Limb (tissue), 2 donors: ENCODE measurements around the gene ANKRD33.
A peak's percentile ranks its signal among the peaks of the same experiment; 100 is the strongest.

Source experiments
- DNase-seq, 2 donors: peaks; one replicate each; pipeline ENCODE4 v3.0.0-alpha.2; 2016; ENCODE audit errors: extremely low spot score in 2 of 2

ANKRD33 gene

DNA sequence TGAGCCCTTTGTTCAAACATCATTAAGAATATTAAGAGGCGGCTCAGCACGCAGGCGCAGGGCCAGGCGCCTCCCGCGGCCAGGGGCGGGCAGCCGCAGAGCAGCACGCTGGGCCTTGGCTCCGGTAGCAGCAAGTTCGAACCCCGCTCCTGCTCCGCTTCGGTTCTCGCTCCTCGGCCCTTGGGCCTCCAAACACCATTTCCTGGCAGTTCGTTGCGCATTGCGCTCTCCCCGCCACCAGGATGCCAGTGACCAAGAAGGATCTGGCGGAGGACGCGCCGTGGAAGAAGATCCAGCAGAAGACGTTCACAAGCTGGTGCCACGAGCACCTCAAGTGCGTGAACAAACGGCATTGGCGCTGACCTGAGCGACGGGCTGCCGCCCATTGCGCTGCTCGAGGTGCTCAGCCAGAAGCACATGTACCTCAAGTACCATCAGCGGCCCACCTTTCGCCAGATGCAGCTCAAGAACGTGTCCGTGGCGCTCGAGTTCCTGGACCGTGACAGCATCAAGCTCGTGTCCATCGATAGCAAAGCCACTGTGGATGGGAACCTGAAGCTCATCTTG lies 12.5 kb downstream of the ANKRD33 start:
- DNase-seq: no peak

DNA sequence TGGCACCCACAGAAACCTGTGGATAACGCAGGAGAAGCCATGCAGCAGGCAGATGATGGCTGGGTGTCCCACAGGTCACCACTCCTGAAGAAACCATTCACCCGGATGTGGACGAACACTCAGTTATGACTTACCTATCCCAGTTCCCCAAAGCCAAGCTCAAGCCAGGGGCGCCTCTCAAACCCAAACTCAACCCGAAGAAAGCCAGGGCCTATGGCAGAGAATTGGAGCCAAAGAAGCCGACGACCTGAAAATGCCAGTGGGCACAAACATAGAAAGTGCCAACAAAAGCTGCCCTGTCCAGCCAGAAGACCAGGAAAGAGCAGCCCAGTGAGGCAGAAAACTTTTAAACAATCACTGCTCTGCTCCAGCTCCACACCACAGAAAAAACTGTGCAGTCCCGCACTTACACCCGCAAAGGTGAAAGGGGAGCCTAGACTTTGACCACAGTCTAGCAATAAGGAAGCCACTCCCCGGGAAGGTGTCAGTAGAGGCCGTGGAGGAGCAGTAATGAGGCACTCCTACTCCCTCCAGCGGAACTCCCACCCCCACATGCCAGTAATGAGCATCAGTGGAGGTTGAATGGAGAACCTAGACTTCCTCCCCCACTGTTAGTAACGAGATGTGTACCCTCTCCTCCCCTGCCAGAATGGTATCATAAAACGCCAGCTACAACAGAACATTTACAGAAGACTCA lies 13.4 kb downstream of the ANKRD33 start:
- DNase-seq: no peak

DNA sequence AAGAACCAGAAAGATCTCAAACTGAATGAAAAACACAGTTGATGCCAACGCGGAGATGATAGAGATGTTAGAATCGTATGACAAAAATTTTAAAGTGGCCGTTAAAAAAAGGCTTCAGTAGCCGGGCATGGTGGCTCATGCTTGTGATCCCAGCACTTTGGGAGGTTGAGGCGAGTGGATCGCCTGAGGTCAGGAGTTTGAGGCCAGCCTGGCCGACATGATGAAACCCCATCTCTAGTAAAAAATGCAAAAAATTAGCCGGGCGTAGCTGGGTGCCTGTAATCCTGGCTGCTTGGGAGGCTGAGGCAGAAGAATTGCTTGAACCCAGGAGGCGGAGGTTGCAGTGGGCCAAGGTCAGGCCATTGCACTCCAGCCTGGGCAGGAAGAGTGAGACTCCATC lies 14.0 kb downstream of the ANKRD33 start:
- no peak for DNase-seq

DNA sequence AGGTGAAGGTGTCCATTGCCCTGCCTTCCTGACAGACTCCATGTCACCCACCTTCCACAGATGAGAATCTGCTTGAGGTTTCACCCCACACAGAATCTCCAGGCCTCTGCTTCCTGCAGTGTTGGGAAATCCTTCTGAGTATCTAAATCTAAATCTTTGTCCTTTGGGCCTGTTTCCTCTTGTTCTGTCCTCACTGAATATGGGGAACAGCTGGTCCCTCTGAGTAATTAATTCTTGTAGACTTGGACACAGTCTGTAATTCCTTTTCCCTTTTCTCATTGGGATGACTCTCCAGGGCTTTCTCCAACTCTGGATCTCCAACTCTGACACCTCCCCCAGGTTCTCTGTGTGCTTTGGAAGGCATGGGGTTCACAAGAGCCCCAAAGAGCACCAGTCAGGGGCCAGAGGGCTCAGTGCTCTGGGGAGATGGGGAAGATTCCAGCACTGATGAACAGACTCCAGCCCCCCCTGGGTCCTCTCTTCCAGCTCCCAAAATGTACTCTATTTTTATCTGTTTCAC lies 17.1 kb downstream of the ANKRD33 start:
- no peak for DNase-seq

DNA sequence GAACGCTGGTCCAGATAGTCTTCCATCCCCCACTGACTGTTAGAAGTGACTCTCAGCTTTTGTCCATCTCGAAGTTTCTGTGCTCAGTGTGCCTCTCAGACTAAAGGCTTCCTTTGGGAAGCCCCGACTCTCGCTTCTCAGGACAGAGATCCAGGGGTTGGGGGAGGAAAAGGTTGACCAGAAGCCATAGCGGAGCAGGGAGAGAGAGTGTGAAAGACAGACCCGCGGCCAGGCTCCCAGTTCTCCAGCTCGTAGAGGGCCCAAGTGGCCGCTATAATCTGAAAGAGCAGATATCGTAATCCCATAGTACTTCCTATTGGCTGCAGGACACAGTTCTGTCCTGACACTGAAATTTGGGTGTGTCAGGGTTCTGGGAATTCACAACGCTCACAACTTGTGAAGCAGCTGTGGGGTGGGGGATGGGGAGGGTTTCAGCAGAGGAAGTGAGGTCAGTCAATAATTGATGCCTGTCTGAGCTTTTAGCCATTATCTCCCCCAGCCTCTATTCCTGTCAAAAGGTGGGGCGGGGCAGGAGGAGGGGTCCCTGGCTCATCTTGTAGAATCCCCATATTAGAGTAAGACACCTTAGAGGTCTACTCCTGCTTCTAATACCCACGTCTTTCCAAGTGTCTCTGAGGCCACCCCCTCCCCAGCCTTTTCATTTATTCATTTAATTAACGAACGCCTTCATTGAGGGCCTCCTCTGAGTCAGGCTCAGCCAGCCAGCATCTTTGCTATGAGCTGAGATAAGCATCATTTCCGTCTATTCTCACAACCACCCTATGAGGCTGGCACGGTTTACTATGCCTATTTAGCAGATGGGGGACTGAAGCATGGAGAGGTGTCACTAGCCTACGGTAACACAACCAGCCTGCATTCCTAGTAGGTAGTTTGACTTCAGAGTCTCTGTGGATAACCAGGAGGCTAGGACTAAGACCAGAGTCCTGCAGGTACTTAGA lies 17.8 kb downstream of the ANKRD33 start:
- peak in 1 of 2 donors; percentile 81 for DNase-seq

DNA sequence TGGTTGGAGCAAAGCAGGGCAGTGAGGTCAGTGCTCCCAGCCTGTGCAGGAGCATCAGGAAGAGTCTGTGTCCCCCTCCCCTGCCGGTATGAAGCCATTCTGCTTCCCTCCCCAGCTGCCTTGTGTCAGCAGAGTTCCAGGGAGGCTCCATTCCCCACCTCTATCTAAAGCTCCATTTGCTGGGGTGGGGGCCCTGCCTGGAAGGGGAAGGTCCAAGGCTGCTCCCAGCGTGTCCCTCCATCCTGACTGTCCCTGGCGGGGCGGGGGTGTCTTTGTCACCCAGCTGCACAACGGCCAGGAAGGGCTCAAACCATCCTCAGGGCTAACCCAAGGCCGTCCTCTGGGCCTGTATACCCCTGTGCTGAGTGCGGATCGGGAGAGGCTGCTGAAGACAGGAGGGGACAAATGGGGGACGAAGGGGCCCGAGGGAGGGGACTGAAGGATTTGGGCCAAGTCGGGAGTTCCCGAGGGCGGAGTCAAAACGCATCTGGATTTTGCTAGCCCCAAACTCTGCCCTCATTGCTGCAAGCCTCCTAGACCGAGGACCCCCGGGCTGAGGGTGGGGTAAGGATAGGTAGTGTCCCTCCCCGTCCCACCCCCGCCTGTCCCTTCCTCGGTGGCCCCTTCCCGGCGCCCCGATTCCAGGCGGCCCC lies 18.7 kb downstream of the ANKRD33 start:
- no peak for DNase-seq

DNA sequence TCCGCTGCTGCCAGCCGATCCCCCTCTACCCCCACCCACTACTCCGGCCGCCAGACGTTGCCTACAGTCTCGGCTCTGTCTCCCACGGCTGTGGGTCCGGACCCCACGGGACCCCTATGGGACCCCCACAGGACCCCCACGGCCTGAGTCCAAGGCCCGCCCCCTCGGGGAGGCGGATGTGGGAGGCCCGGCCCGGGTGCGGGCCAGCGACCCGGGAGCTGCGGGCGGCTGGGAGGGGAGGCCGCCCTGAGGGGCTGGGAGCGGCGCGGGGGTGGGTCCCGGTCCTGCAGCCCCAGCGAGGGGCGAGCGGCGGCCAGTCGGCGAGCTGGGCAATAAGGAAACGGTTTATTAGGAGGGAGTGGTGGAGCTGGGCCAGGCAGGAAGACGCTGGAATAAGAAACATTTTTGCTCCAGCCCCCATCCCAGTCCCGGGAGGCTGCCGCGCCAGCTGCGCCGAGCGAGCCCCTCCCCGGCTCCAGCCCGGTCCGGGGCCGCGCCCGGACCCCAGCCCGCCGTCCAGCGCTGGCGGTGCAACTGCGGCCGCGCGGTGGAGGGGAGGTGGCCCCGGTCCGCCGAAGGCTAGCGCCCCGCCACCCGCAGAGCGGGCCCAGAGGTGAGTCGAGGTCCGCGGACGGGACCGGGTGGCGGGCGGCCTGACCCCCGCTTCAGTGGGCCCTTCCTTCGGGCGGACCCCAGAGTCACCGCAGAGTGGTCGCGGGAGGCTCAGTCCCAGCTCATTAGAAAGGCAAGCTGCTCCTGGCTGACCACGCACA lies 19.4 kb downstream of the ANKRD33 start, which contains the start of gene ACVRL1:
ACVRL1 (plus strand) TSS at position 422 of the 773 bp plus-strand sequence. CDS start 4,971 bp downstream, outside the sequence.
- DNase-seq: peak in 1 of 2 donors; percentile 68

DNA sequence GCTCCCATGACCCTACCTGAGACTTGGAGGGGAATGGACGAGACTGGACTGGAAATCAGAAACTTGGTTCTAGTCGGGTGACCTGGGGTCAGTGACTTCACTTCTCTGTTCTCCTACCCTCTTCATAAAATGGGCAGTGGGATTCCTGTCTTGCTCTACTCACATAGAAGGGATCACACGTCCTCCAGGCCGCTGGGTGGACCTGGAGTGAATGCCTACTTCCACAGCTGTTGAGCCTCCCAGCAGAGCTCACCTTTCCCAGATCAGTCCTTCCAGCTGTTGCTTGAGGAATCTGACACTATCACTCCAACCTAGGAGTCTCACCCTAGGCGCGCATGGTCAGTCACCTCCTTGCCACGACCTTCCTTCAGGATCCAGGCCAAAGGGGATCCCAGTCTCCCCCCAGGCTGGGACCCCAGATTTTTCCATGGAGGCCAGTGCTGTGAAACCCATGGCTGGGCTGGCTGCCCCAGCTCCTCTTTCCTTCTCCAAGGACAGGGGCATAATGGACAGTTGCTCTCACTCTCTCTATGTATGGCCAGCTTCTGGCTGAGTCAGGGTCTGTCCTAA lies 20.0 kb downstream of the ANKRD33 start:
- DNase-seq: no peak

DNA sequence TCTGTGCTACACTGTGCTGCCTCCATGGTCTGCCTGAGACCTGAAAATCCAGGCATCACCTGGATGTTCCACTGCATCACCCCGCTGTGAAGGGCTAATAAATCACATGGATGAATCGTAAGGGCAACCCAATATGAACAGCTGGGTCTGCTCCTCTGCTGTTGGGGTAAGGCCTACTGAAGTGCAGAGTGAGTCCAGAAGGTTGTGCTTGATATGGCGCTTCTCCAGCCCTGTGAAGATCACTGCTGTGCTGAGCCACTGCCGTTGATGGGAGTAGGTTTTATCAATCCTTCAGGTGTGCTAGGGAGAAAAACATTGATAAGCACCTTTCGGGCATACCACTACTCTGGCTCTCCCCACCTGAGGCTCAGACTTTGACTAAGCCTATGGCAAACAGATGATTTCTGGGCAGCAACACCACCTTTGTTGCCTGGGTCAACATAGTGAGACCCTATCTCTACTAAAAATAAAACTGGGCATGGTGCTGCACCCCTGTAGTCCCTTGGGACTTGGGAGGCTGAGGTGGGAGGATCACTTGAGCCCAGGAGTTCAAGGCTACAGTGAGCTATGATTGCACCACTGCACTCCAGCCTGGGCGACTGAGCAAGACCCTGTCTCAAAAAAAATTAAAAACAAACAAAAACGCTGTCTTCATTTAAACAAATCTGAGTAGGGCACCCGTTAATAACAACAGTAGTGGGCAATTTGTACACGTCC lies 21.1 kb downstream of the ANKRD33 start:
- no peak for DNase-seq

DNA sequence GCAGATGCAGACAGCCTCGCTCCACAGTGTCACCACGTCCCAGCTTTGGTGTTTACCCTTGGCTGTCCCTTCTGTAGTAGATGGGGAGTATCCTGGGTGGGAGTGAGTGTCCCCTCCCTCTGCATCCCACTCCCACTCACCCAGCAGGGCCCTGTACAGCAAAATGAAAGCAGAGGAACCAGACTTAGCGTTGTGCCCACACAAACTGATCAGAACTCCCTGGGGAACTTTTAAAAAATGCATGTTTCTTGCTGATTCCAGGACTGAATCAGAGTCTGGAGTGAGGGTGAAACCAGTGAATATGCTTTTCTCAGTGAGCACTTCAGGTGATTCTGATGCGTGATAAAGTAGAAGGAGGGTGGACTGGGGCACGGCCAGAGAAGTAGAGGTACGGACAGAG lies 22.3 kb downstream of the ANKRD33 start:
- no peak for DNase-seq

DNA sequence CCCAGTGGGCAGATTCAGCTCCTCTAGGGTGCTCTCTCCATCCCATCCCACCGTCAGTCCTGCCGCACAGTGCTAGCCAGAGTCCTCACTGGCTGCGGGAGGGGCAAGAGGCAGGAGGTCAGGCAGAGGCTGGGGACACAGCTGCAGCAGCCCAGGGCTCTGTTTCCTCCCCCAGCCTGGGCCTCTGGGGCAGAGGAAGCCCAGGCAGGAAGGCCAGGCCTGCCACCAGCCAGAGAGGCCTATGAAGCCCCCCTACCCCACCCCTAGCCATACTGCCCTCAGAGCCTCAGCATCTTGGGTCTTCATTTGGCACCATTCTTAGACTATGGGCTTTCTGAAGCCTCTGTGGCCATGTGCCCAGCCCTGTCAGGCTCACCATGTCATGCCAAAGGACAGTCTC lies 22.8 kb downstream of the ANKRD33 start:
- DNase-seq: no peak

DNA sequence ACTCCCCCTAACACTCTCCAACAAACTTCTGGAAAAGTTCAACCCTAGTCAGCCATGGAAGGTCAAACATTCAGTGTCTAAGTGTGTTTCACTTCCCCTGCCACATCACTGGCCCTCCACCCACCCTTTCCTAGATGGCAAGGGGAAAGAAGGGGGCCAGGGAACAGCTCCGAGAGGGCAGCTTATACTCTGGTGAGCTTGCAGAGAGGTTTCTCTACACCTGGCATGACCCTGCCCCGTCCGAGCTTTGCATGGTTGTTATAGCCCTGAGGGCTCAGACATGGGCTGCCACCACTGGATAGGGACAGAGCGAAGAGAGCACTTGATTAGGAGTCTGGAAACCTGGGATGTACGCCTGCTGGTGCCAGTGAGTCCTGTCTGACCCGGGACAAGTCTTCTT lies 23.4 kb downstream of the ANKRD33 start:
- no peak for DNase-seq

DNA sequence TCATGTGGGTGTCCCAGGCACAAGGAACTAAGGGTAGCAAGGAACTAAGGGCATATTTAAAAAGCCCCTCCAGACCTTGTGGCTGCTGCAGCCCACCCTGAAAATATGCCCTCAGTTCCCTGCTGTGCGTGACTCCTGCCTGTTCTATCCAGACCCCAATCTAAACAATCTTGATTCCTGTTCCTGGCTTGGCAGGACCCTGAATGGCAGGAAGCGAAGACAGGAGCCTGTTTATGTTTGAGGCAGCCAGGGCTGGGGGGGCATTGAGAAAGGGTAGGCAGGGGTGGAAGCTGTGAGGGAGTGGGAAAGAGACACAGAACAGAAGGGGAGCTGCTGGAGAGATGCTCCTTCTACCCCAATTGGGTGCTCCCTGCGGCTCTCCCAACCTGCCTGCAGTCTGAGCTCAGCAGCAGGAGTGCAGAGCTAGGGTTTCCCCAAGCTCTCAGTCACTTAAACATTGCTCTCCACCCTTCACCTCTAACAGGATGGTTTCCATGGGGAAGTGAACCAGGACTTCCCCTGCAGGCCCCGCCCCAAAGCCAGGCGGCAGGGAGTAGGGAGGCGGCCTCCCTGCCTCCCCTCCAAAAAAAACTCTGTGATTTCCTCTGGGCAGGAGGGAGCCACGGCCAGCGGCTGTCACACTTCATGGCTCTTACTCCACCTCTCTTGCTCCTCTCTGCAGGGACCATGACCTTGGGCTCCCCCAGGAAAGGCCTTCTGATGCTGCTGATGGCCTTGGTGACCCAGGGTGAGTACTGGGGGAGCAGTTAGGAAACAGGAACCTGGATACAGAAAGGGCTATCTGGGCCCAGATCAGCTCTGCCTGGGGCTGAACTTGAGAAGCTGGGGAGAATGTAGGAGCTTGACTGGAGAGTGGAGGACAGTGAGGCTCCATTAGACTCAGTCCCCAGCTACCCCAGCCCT lies 24.1 kb downstream of the ANKRD33 start:
- no peak for DNase-seq

DNA sequence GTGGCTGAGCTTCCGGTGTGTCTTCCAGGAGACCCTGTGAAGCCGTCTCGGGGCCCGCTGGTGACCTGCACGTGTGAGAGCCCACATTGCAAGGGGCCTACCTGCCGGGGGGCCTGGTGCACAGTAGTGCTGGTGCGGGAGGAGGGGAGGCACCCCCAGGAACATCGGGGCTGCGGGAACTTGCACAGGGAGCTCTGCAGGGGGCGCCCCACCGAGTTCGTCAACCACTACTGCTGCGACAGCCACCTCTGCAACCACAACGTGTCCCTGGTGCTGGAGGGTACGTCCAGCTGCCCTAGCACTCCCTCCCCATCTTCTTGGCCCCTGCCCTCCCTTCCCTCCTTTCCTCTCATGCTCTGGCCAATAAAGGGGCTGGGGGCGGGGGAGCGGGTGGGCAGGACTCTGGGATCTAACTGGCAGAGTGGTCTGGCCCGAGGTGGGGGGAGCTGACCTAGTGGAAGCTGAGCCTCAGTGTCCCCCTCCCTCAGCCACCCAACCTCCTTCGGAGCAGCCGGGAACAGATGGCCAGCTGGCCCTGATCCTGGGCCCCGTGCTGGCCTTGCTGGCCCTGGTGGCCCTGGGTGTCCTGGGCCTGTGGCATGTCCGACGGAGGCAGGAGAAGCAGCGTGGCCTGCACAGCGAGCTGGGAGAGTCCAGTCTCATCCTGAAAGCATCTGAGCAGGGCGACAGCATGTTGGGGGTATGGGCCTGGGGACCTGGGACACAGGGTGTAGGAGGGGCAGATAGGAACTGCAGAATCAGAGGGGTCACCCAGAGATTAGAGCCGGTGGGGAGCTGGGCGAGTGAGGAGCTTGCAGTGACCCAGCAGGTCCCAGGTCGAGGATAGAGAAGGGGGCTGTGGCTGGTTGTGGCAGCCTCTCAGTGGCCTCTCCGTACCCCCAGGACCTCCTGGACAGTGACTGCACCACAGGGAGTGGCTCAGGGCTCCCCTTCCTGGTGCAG lies 25.4 kb downstream of the ANKRD33 start:
- DNase-seq: no peak

DNA sequence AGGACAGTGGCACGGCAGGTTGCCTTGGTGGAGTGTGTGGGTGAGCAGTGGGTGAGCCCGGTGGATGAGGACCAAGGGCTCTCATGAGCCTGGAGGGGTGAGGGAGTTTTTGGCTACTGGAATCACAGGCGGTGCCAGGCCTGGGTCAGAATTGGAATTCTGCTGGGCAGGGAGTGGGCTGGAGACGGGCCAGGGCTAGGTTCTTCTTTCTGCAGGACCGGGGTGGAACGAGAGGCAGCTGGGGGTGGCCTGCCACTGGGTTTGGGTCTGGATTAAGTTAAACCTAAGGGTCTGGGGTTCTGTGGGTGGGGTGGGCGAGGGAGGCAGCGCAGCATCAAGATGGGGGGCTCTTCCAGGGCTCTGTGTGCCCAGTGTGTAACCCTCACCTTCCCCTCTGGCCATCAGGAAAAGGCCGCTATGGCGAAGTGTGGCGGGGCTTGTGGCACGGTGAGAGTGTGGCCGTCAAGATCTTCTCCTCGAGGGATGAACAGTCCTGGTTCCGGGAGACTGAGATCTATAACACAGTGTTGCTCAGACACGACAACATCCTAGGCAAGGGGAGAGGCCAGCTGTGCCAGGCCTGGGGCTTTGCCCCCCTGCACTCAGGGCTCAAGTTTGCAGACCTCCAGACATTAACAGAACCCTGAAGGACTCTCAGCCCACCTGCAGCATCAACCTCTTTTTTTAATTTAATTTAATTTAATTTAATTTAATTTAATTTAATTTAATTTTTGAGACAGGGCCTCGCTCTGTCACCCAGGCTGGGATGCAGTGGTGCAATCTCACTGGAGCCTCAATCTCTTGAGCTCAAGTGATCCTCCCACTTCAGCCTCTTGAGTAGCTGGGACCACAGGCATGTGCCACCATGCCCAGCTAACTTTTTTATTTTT lies 26.4 kb downstream of the ANKRD33 start:
- DNase-seq: no peak

DNA sequence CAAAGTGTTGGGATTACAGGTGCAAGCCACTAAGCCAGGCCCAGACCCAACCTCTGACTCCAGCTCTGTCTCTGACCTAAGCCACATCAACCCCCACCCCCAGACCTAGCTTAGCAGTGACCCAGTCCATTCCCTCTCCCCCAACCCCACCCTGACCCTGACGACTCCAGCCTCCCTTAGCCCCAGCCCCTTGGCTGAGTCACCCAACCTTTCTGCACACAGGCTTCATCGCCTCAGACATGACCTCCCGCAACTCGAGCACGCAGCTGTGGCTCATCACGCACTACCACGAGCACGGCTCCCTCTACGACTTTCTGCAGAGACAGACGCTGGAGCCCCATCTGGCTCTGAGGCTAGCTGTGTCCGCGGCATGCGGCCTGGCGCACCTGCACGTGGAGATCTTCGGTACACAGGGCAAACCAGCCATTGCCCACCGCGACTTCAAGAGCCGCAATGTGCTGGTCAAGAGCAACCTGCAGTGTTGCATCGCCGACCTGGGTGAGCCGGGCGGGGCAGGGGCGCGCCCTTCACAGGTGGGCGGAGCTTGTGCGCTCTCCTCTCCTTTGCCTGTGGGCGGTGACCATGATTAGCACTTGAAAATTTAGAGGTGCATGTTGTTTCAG lies 27.2 kb downstream of the ANKRD33 start:
- DNase-seq: no peak
